HepG2 (cell line): Measurements from ENCODE around the gene AHSP.

Experiments used
- CTCF ChIP-seq: sonication (generic); formaldehyde crosslinking; IDR thresholded peaks from 2 replicates; pipeline ENCODE4 v1.5.0; 2020; ENCODE audit warnings: mild to moderate bottlenecking, missing genetic modification reagents, moderate library complexity
- KDM5A ChIP-seq: fragments of 200-600 bp; sonication (generic); IDR thresholded peaks from 2 replicates; pipeline ENCODE4 v1.7.0; 2018; ENCODE audit warnings: antibody characterized with exemption, mild to moderate bottlenecking, low read length, borderline replicate concordance
- TEAD3 ChIP-seq: optimal IDR thresholded peaks from 2 replicates; pipeline ENCODE3; 2016; ENCODE audit warnings: borderline replicate concordance
- TFAP4 ChIP-seq: sonication (generic); IDR thresholded peaks from 2 replicates; pipeline ENCODE4 v1.6.1; 2016; ENCODE audit warnings: low read depth, borderline replicate concordance
- ZBTB8A ChIP-seq: sonication (generic); formaldehyde crosslinking; IDR thresholded peaks from 2 replicates; pipeline ENCODE4 v1.4.0; 2020; ENCODE audit warnings: mild to moderate bottlenecking, low read depth, missing genetic modification reagents, borderline replicate concordance
- ZNF12 ChIP-seq: sonication (generic); formaldehyde crosslinking; IDR thresholded peaks from 2 replicates; pipeline ENCODE4 v1.5.0; 2020; ENCODE audit warnings: missing genetic modification reagents
- ZNF263 ChIP-seq: sonication (generic); formaldehyde crosslinking; IDR thresholded peaks from 2 replicates; pipeline ENCODE4 v1.4.0; 2020; ENCODE audit warnings: missing genetic modification reagents
- ZNF704 ChIP-seq: sonication (generic); formaldehyde crosslinking; IDR thresholded peaks from 2 replicates; pipeline ENCODE4 v1.8.1; 2023; ENCODE audit warnings: mild to moderate bottlenecking, inconsistent platforms, moderate library complexity, missing genetic modification reagents, borderline replicate concordance

- TF ChIP-seq TEAD3 (no peak), KDM5A (no peak), ZBTB8A (CRISPR knock-in tag) (no peak), TFAP4 (no peak), ZNF704 (CRISPR knock-in tag) (no peak), ZNF263 (no peak), ZNF12 (CRISPR knock-in tag) (no peak), CTCF (CRISPR knock-in tag) (no peak)
These were observed 42.1 kb upstream of the AHSP start for GRCh38 chr16:31485571-31485970.
